ENCODE results near the gene RNF13.
"Not testable (repeated sequence)": the region's sequence is repeated elsewhere in the genome, so short reads cannot be mapped to it uniquely, and the experiment has no call there.

The RNF13 gene

DNA sequence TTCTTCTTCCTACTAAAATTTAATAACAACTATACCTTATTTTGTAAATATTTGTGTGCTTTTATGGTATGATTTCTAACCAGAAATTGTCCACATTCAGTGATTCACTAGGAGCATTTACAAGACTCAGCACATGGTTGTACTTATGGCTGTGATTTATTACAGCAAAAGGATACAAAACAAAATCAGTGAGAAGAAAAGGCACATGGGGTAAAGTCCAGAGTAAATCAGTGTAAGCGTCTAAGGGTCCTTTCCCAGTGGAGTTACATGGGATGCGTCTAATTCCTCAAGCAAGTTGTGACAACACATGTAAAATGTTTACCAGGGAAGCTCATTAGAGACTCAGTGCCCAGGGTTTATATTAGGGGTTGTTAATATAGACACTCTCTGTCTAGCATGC lies 31.1 kb downstream of the RNF13 start:
- no peak for DNase-seq

DNA sequence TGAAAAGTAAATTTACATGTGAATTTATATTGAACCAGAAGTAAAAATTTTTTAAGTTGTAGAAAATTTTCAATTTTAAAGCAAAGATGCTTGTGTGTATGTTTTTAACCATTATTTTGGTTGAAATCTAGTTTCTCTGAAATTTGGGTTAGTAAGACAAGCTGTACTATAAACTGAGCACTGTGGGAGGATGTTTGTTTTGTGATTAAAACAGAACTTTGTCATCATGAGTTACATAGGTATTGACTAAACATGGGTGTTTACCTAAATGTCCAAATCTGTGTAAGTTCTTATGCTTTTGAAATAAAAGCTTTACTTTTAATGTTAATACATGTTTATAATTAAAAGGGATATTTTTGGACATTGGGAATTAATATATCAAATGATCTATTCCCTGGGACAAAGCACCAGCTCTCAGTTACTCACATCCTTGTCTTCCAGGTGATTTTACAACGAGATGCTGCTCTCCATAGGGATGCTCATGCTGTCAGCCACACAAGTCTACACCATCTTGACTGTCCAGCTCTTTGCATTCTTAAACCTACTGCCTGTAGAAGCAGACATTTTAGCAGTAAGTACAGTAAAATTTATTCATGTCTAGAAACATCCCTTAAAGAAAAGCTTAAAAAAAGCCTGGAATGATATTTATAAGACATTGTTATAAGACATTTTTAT lies 32.7 kb downstream of the RNF13 start:
- no peak for DNase-seq

- DNase-seq, result no peak
Observed at GRCh38 chr3:149848238-149848637, 35.2 kb downstream of the RNF13 start.

GRCh38 chr3:149848688-149849087 lies 35.7 kb downstream of the RNF13 start:
- no peak for DNase-seq

DNA sequence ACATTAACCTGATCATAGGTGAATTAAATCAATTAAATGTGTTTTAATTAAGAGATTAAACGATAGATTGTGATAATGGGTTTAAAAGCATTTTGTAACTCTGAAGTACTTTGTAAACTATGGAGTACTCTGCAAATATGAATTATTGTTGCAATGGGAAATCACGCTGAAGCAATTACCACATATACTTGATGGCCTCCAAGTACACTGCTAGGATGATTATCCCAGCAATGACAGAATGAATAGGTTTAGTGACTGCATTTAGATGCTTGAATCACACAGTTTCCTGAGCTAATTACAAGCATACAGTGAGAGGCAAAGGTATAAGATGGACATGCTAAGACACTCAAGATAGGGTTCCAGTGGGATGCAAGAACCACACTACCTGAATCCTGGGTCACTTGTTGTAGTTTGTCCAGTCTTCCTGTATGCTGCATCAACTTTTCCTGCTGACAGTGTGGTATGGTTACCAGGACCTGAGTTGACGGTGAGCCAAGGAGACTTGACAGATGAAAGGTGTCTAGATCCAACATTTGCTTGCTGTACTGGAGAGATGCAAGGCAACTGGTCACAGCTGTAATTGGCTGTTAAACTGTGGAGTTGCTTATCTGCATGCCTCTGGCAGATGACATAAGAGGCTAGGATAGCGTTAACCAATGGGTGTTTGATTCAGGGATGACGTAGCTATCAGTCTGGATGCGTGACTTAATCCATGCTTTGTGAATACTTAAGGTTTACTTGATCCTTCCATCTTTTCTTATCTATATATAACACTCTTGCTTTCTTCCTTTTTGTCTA lies 38.0 kb downstream of the RNF13 start:
- DNase-seq, result no peak

DNA sequence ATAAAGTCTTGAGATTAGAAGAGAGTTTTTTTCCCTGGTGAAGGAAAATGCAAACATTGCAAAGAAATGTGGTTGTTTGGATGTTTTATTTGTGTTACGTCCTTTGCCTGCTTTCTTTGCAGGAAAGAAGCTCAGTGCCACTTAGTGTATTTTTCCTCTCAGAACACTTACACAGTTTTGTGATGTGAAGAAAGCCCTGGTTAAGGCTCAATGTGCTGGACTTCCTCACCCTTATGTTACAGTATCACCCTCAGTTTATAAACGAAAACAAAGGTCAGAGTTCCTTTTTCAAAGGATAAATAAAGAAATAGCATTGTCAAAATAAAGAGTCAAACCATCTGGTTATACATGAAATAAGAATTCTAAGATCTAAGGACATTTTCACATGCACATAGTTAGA lies 45.9 kb downstream of the RNF13 start:
- DNase-seq, result no peak

DNA sequence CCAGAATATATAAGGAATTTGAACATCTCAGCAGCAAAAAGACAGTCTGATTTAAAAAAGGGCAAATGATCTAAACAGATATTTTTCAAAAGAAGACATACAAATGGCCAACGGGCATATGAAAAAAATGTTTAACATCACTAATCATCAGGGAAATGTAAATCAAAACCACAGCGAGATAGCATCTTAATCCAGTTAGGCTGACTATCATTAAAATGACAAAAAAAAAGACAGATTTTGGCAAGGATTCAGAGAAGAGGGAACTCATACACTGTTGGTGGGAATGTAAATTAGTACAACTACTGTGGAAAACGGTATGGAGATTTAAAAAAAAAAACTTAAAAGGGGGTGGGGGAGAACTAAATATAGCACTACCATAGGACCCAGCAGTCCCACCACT lies 47.9 kb downstream of the RNF13 start:
- no peak for DNase-seq

GRCh38 chr3:149867563-149867962 lies 54.5 kb downstream of the RNF13 start:
- no peak for DNase-seq

DNA sequence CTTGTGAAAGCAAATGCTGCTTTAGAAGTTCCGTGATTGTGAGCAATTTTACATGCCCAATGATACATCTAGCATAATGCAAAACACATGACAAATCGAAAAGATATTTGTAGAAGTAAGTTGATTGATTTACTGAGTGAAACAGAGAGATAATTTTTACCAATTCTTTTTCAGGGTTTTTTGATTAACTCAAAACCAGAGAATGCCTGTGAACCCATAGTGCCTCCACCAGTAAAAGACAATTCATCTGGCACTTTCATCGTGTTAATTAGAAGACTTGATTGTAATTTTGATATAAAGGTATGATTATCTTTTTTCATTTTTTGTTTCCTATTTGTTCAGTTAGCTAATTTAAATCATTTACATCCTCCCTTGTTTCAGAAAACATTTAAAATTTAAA lies 58.8 kb downstream of the RNF13 start:
- no peak for DNase-seq

- DNase-seq, result no peak
Observed at GRCh38 chr3:149872589-149872988, 59.6 kb downstream of the RNF13 start.

- no peak for DNase-seq
Observed at GRCh38 chr3:149877668-149878067, 64.7 kb downstream of the RNF13 start.

GRCh38 chr3:149879872-149880271 lies 66.9 kb downstream of the RNF13 start:
- no peak for DNase-seq

GRCh38 chr3:149881879-149882278 lies 68.9 kb downstream of the RNF13 start:
- no peak for DNase-seq

DNA sequence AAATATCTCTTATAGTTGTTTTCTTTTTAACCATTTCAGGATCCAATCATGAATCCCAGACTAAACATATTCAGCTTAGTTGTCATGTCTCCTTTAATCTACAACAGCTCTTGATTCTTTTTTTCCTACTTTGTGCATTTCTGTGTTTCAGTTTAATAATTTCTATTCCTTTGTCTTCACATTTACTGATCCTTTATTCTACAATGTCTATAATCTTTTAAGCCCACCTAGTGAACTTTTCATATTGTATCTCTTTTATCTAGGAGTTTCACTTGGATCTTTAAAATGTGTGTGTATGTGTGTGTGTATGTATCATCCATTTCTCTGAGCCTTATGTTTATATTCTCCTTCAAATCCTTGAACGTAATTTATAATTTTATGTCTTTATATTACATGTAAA lies 70.1 kb downstream of the RNF13 start:
- no peak for DNase-seq

DNA sequence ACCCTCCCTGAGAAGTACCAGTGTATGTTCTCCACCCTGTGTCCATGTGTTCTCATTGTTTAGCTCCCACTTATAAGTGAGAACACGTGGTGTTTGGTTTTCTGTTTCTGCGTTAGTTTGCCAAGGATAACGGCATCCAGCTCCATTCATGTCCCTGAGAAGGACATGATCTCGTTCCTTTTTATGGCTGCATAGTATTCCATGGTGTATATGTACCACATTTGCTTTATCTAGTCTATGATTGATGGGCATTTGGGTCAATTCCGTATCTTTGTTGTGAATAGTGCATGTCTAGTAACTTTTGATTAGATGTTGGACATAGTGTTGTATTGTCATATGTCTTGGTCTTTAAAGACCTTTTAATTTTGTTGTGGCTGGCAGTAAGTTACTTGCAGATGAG lies 70.8 kb downstream of the RNF13 start:
- not testable (repeated sequence) for DNase-seq

- not testable (repeated sequence) for DNase-seq
Observed at GRCh38 chr3:149884848-149885247, 71.8 kb downstream of the RNF13 start.

- no peak for DNase-seq
Observed at GRCh38 chr3:149886957-149887356, 73.9 kb downstream of the RNF13 start.

DNA sequence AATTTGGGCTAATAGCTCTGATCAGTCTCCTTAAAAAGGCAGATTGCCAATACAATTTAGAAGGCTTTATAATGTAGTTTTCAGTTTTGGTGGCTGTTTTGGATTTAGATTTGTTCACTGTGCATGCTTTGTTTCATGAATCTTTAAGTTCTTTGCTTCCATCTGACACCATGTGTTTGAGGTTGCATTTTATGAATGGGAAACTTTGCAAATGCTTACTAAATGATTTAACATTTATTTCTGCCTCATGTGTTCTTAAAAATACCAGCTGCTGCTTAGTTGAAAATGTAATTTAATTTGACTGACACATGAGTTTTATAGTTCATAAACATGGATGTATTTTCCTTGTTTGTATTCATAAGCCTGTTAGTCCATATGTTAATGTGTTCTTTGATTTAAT lies 78.6 kb downstream of the RNF13 start:
- DNase-seq, result no peak

- DNase-seq, result no peak
Observed at GRCh38 chr3:149892371-149892770, 79.4 kb downstream of the RNF13 start.

DNA sequence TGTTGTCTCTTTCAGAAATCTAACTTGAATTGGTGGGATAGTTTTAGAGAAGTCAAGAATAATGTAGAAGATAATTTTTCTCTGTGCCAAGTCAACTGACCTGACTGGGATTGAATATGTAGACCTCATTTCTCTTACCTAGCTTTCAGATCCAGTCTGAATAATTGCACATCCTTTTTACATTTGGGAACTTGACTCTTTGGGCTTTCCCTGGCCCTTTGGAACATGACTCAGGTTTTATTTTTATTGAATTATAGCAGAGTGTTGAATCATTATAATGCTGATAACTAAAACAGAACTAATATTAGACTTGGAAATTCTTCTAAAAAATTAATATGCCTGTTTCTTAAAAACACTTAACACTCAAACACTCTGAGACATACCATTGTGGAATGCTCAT lies 81.2 kb downstream of the RNF13 start:
- DNase-seq, result no peak

DNA sequence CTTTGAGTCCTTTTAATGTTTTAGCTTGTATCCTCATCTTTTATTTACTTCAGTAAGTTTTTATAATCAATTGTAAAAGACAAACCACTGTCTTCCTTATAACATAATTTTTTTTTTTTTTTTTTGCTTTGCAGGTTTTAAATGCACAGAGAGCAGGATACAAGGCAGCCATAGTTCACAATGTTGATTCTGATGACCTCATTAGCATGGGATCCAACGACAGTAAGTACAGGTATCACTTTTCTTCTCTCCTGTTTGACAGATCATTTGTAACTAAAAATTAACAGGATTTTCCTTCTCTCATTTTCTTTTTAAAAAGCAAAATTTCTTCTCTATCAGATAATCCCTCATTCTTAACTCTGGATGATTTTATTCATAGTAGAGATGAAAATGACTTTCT lies 82.3 kb downstream of the RNF13 start:
- DNase-seq, result no peak

DNA sequence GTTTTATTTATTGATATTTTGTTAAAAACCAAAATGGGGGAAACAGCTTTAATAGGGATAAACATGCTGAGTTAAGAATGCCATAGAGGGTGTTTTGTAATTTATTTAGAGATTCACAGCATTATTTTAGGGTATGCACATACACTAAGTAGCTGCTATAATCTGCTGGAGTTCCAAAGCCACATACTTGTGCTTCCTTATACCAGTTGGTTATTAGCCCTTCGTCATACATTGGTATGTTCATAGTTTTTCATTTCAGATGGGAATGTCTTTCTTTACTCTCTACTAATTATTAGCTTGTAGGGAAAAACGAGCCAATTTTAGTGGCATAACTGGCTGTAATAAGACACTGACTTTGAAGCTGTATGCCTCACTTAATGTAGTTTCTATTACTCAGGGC lies 82.8 kb downstream of the RNF13 start:
- DNase-seq, result no peak

- no peak for DNase-seq
Observed at GRCh38 chr3:149898771-149899170, 85.8 kb downstream of the RNF13 start.

GRCh38 chr3:149900322-149900721 lies 87.3 kb downstream of the RNF13 start:
- no peak for DNase-seq

GRCh38 chr3:149901770-149902169 lies 88.8 kb downstream of the RNF13 start:
- DNase-seq, result no peak
